Lower lobe of right lung (tissue), 2 donors: ENCODE measurements around the gene PKHD1. TPM values are rescaled to one million over a fixed set of nuclear protein-coding genes. Genes with fewer than 3 reads are reported as not detected.

Source experiments
- ATAC-seq, 2 donors: fragments of 200-7000 bp; cut with Tn5 transposase; one replicate each; pipeline ENCODE4 v1.9.1; 2020 to 2022; ENCODE audit warnings: mild to moderate bottlenecking in 2 of 2, moderate library complexity in 2 of 2
- DNase-seq: peaks from one replicate; pipeline ENCODE4 v3.0.0-alpha.2; 2020
- H3K27ac ChIP-seq: fragments of 200-600 bp; one replicate; pipeline ENCODE4 v1.8.0; 2022
- H3K27me3 ChIP-seq: fragments of 200-600 bp; one replicate; pipeline ENCODE4 v1.8.0; 2022; ENCODE audit warnings: low read depth
- H3K36me3 ChIP-seq: fragments of 200-600 bp; one replicate; pipeline ENCODE4 v1.8.0; 2022; ENCODE audit warnings: mild to moderate bottlenecking
- H3K4me1 ChIP-seq: fragments of 200-600 bp; one replicate; pipeline ENCODE4 v1.8.0; 2022
- H3K4me3 ChIP-seq: fragments of 200-600 bp; one replicate; pipeline ENCODE4 v1.8.0; 2022; ENCODE audit warnings: mild to moderate bottlenecking
- H3K9me3 ChIP-seq: fragments of 200-600 bp; one replicate; pipeline ENCODE4 v1.8.0; 2022
- CTCF ChIP-seq: fragments of 200-600 bp; IDR thresholded peaks from one replicate; pipeline ENCODE4 v1.8.0; 2022; ENCODE audit warnings: antibody characterized with exemption, mild to moderate bottlenecking
- intact Hi-C: fragments of 100-400 bp; cut with DNase I; formaldehyde crosslinking; loops from one replicate; pipeline ENCODE4 v1.11.0; 2022
- total RNA-seq: library from RNA; stranded (reverse); fragmentation: NEBNext Ultra II Directional; extraction: Animal tissue kit (Norgen Biotek cat#: 25700); gene quantifications from one replicate; pipeline ENCODE4 v1.2.1, GENCODE V29; 2021
- donor health status: DM: no; HTN: yes; CAD: no; lungs with severe emphysema.

Gene PKHD1
- total RNA-seq, 1 donor from 2014 or later = 0.09 TPM

- DNase-seq = no peak
- H3K27ac ChIP-seq = no peak overlapping the region
- intact Hi-C loops = no loop called here
Observed at GRCh38 chr6:52019092-52019491, 68.3 kb downstream of the PKHD1 start.

GRCh38 chr6:52016915-52017748 is 70.3 kb downstream of the PKHD1 start:
- no peak overlapping the region for H3K4me3 ChIP-seq
- no peak overlapping the region for H3K27ac ChIP-seq
- H3K36me3 ChIP-seq = no peaks in the 10 kb centered on the region
- no peak for TF ChIP-seq CTCF
- no peaks in the 10 kb centered on the region for H3K4me1 ChIP-seq
- ATAC-seq = no peak
- no peaks in the 10 kb centered on the region for H3K27me3 ChIP-seq
- no peaks in the 10 kb centered on the region for H3K9me3 ChIP-seq
- DNase-seq = no peak
- intact Hi-C loops = no loop called here

More at GRCh38 chr6:52019092-52019491, 68.3 kb downstream of the PKHD1 start:
- Histone ChIP-seq H3K36me3 (no peaks in the 10 kb centered on the region), H3K27me3 (no peaks in the 10 kb centered on the region), H3K4me1 (no peaks in the 10 kb centered on the region), H3K4me3 (no peak overlapping the region), H3K9me3 (no peaks in the 10 kb centered on the region)
- no peak for TF ChIP-seq CTCF
- ATAC-seq = no peak

GRCh38 chr6:52015953-52016352 is 71.5 kb downstream of the PKHD1 start:
- TF ChIP-seq CTCF = no peak
- intact Hi-C loops = no loop called here
- H3K9me3 ChIP-seq = no peaks in the 10 kb centered on the region
- H3K36me3 ChIP-seq = no peaks in the 10 kb centered on the region
- no peaks in the 10 kb centered on the region for H3K4me1 ChIP-seq
- no peak overlapping the region for H3K4me3 ChIP-seq
- H3K27me3 ChIP-seq = no peaks in the 10 kb centered on the region
- H3K27ac ChIP-seq = no peak overlapping the region
- ATAC-seq = no peak
- DNase-seq = no peak

- ATAC-seq (no peak), DNase-seq (no peak)
- no peak overlapping the region for H3K4me3 ChIP-seq
- H3K27me3 ChIP-seq = peaks cover 2% of the 10 kb centered on the region
- no peaks in the 10 kb centered on the region for H3K9me3 ChIP-seq
- no peak for TF ChIP-seq CTCF
- no peak overlapping the region for H3K27ac ChIP-seq
- intact Hi-C loops = no loop called here
- no peaks in the 10 kb centered on the region for H3K4me1 ChIP-seq
- no peaks in the 10 kb centered on the region for H3K36me3 ChIP-seq
Observed at GRCh38 chr6:52014391-52014790, 73.0 kb downstream of the PKHD1 start.

GRCh38 chr6:52013035-52013434 is 74.4 kb downstream of the PKHD1 start:
- DNase-seq (no peak), ATAC-seq (no peak)
- H3K4me1 ChIP-seq = no peaks in the 10 kb centered on the region
- no peak overlapping the region for H3K4me3 ChIP-seq
- no peak overlapping the region for H3K27ac ChIP-seq
- no peaks in the 10 kb centered on the region for H3K9me3 ChIP-seq
- H3K27me3 ChIP-seq = peaks cover 10% of the 10 kb centered on the region
- intact Hi-C loops = no loop called here
- TF ChIP-seq CTCF = no peak
- no peaks in the 10 kb centered on the region for H3K36me3 ChIP-seq
